GM18868 (cell line): ENCODE measurements around the gene MEN1.

ENCODE experiments used
- ATAC-seq: cut with Tn5 transposase; IDR thresholded peaks from one replicate; pipeline ENCODE4 v1.9.1; 2021; ENCODE audit warnings: mild to moderate bottlenecking, moderate library complexity; ENCODE audit not compliant: unreplicated experiment

Gene MEN1

DNA sequence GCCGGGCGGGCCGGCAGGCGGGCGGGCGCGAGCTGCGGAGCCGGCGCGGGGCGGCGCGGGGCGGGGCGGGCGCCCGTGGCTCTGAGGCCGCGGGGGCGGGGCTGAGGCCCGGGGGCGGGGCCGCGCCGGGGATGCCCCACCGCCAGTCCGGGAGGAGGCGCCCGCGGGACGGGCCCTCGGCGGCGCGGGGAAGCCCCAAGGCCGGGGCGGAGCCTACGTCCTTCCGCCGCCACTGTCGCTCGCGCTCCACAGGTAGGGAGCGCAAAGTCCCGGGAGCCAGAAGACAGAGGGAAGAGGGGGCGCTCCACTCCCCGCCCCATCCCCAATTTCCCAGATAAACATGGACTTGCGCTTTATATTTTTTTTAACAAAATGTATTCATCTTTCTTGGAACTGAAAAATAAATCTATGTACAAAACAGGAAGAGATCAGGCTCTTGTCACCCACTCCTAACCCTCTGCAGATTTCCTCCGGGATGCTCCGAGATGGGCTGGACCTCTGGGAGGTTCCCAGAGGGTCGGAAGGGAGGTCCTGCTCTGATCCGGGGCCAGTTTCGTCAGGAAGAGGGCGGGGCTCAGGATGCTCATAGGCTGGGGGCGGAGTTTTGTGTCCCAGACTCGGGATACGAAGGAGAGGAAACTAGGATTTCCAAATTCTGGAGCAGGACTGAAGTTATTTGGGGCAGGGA lies 7.0 kb downstream of the MEN1 start, which contains the start of gene MAP4K2:
Gene MAP4K2, minus strand, starts transcription at position 57 of the 688 bp plus-strand sequence. CDS start 65 bp downstream, outside the sequence.
- ATAC-seq: peak; percentile 63

- ATAC-seq: peak; percentile 20
These were observed 7.8 kb downstream of the MEN1 start for GRCh38 chr11:64802370-64803157.

- no peak for ATAC-seq
These were observed 8.6 kb downstream of the MEN1 start for GRCh38 chr11:64801561-64802369.

GRCh38 chr11:64801158-64801464 lies 9.2 kb downstream of the MEN1 start:
- ATAC-seq: no peak

- ATAC-seq: no peak
These were observed 9.8 kb downstream of the MEN1 start for GRCh38 chr11:64800303-64801157.

DNA sequence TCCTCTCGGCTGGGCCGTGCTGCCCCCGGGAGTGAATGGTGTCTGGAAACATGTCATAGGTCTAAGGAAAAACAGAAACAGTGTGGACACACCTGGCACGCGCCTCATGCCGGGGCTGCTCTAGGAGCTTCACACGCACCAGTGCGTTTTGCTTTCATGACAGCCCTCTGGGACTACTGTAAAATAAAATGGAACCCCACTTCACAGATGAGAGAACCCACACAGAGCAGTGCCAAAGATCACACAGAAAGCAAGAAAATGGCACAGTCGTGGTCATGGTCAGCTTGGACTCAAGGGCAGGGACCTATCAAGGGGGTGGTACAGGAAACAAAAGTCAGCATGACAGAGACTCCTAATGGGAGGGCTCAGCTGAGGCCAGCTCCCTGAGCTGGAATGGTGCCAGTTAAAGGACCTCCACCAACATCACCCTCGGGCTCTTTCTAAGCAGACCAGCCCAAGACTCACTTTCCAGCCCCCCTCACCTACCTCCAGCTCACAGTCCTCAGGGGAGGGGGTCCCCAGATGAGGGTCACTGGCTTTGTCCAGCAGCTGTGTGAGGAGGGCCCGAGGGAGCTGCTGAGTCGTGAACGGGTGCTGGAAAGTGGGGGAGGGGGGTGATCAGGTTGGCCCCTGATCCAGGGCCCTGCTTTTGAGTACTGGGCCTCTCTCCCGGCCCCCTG lies 10.6 kb downstream of the MEN1 start:
- ATAC-seq: no peak

DNA sequence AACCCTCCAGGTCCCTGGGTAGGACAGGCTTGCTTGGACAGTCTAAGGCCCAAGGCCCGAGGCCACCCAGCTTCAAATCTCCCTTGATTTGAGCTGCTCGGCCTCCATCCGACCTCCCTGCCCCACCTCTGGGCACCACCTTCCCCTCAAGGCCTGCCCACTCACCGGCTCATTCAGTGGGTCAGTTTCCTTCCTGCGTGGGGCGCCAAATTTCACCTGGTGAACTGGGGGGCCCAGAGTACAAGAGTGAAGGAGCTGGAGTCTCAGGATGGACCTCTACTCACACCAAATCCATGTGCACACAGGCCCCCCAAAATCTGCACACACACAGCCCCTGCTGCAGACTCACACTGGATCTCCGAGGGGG lies 11.1 kb downstream of the MEN1 start:
- ATAC-seq: no peak

- ATAC-seq: no peak
These were observed 13.4 kb downstream of the MEN1 start for GRCh38 chr11:64796757-64797541.

GRCh38 chr11:64796047-64796756 lies 14.1 kb downstream of the MEN1 start:
- ATAC-seq: no peak

DNA sequence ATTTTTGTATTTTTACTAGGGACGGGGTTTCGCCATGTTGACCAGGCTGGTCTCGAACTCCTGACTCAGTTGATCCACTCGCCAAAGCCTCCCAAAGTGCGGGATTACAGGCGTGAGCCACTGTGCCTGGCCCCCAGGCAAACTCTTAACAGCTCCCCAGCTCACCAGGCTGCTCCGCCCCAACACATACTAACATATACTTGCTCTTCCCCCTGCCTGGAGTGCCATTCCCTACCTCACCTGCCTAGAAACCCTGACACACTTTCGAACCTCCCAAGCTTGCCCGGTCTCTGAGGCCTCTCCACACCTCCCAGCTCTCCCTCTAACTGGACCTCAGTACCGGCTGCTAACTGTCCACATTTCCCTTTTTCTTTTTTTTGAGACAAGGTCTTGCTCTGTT lies 15.8 kb downstream of the MEN1 start:
- ATAC-seq: no peak

GRCh38 chr11:64793271-64794160 lies 16.8 kb downstream of the MEN1 start:
- ATAC-seq: no peak

DNA sequence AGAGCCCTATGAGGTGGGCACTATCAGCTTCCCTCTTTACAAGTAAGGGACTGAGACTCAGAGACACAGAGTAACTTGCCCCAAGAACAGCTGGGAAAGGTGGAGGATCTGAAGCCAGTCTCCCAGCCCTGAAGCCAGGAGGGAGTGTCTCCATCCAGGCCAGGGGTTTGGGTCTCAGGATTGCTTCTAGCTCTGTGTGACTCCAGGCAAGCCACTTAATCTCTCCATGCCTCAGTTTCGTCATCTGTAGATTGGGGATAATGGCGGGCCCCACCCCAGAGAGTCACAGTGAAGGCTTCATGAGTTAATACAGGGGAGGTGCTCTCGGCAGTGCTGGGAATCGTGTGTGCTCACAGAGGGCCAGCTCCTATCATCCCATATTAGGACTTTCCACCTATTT lies 17.9 kb downstream of the MEN1 start:
- no peak for ATAC-seq

DNA sequence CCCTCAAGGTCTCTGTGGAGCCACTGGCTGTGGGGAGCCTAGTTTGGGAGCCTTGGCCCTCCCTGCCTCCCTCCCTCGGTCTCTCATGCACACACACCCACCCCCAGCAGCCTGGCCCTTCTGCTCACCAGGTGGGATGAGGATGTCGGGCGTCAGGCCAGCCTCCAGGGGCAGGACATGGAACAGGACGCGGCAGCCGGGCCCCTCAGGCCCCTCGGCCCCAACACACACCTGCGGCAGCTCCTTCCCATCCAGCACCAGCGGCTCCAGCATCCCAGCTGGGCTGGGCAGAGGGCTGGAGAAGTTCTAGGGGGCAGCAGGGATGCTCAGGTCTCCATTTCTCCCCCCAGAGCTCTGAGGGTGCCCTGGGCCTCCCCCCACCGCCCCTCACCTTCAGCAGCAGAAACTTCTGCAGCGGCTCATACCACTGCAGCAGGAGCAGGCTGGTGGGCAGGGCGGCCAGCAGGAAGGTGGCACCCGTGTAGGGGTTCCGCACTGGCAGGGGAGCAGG lies 18.5 kb downstream of the MEN1 start:
- no peak for ATAC-seq

DNA sequence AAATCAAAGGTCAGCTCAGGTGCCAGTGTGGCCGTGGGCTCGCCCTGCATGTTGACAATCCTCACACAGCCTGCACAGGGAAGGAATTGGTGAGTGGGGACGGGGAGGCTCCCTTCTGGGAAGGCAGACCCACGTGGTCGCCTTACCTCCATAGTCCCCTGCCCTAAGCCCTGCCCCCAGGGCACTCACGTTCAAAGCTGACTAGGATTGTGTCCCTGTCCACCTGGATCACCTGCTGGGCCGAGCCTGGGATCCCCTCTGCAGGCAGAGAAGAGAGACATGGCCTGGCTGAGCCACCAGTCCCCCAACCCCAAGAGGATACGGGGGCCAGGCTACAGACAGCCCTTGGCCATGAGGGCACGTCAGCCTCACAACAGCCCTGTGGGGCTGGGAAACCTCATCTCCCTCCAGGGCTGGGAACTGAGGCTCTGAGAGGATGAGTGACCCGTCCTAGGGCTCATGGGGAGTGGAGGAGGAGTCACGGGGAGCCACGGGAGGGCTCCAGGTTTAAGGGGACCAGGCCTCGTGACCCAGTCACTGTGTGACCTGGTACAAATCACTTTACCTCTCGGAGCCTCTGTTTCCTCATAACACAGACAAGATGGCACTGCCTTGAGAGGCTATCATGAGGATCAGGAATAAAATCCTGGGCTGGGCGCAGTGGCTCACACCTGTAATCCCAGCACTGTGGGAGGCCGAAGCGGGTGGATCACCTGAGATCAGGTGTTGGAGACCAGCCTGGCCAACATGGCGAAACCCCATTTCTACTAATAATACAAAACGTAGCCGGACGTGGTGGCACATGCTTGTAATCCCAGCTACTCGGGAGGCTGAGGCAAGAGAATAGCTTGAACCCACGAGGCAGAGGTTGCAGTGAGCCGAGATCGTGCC lies 19.9 kb downstream of the MEN1 start:
- ATAC-seq: no peak

GRCh38 chr11:64789331-64790204 lies 20.8 kb downstream of the MEN1 start:
- ATAC-seq: no peak
